Testis (tissue), 2 donors: ENCODE results near the gene DENND1A.

ENCODE experiments used
- CTCF ChIP-seq, 3 experiments: fragments of 450-650 bp in 2 of 3; fragments of 200-600 bp in 1 of 3; sonication (generic) in 1 of 3; IDR thresholded peaks; one replicate each; pipeline ENCODE4 v1.5.1; 2016 to 2019; ENCODE audit warnings: antibody characterized with exemption in 3 of 3, mild to moderate bottlenecking in 2 of 3, moderate library complexity in 1 of 3
- POLR2A ChIP-seq: fragments of 450-650 bp; IDR thresholded peaks from one replicate; pipeline ENCODE4 v1.6.1; 2017; ENCODE audit warnings: antibody characterized with exemption, mild to moderate bottlenecking, moderate library complexity

- no peak for TF ChIP-seq CTCF (IDR thresholded peaks at IDR 0.05)
- no peak for TF ChIP-seq POLR2A
These were observed 368.9 kb downstream of the DENND1A start for GRCh38 chr9:123561046-123561445.
